Right atrium auricular region (tissue), 2 donors: ENCODE results near the gene TEX264. TPM values are rescaled to one million over a fixed set of nuclear protein-coding genes. Genes with fewer than 3 reads are reported as not detected.
A peak's percentile ranks its signal among the peaks of the same experiment; 100 is the strongest.

Experiments
- DNase-seq: peaks from one replicate; pipeline ENCODE4 v3.0.0-alpha.2; 2019; ENCODE audit warnings: low spot score
- H3K27ac ChIP-seq, 2 donors: fragments of 200-600 bp; sonication (generic); 1 replicate in 1 of 2; 2 replicates in 1 of 2; pipeline ENCODE4 v1.5.1; 2016 to 2019
- H3K27me3 ChIP-seq, 2 donors: fragments of 200-600 bp; sonication (generic); one replicate each; pipeline versions ENCODE4 v1.5.1 to v1.6.0; 2017 to 2019
- H3K36me3 ChIP-seq: fragments of 200-600 bp; sonication (generic); one replicate; pipeline ENCODE4 v1.5.1; 2016
- H3K4me1 ChIP-seq, 2 donors: fragments of 200-600 bp; sonication (generic); one replicate each; pipeline versions ENCODE4 v1.5.1 to v1.6.0; 2017 to 2019
- H3K4me3 ChIP-seq, 2 donors: fragments of 200-600 bp; sonication (generic); 1 replicate in 1 of 2; 2 replicates in 1 of 2; pipeline ENCODE4 v1.5.1; 2017 to 2019; ENCODE audit warnings: mild to moderate bottlenecking in 1 of 2, moderate library complexity in 1 of 2
- H3K9me3 ChIP-seq, 2 donors: fragments of 200-600 bp; sonication (generic); one replicate each; pipeline ENCODE4 v1.5.1; 2019
- total RNA-seq, 2 donors: library from RNA; depleted of rRNA; stranded (reverse); fragments of >200 nt; gene quantifications; one replicate each; pipeline ENCODE4 v1.1.0, GENCODE V29; 2016
- TF ChIP-seq, protein P1 (sequence below), 2 donors: fragments of 200-600 bp; sonication (generic); IDR thresholded peaks; one replicate each; pipeline ENCODE4 v1.5.1; 2019; ENCODE audit warnings: antibody characterized with exemption in 2 of 2

The TEX264 gene
- total RNA-seq, 2 donors from 2014 or later: 55.9 to 62.3 TPM

DNA sequence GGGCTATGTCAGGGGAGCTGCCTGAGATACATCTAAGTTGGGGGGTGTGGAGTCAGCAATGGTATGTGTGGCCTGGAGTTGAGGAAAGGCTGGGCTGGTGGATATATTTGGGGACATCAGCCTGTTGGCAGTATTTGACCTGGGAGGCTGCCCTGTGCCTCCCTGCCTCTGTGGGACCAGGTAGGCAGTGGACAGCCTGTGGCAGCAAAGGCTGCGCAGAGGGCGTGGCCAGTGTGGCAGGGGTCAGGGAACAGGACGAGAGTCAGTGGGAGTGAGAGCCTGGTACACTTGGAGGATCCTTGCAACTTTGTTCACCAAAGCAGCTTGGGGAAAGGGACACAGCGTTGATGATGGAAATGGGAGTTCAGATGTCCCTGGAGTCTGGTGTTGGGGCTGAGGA is 15.0 kb downstream of the TEX264 start:
- TF ChIP-seq, protein P1, sequence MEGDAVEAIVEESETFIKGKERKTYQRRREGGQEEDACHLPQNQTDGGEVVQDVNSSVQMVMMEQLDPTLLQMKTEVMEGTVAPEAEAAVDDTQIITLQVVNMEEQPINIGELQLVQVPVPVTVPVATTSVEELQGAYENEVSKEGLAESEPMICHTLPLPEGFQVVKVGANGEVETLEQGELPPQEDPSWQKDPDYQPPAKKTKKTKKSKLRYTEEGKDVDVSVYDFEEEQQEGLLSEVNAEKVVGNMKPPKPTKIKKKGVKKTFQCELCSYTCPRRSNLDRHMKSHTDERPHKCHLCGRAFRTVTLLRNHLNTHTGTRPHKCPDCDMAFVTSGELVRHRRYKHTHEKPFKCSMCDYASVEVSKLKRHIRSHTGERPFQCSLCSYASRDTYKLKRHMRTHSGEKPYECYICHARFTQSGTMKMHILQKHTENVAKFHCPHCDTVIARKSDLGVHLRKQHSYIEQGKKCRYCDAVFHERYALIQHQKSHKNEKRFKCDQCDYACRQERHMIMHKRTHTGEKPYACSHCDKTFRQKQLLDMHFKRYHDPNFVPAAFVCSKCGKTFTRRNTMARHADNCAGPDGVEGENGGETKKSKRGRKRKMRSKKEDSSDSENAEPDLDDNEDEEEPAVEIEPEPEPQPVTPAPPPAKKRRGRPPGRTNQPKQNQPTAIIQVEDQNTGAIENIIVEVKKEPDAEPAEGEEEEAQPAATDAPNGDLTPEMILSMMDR (IDR thresholded peaks at IDR 0.05): no peak
- no peak for DNase-seq
- H3K27me3 ChIP-seq: no peaks in the 10 kb centered on the region
- peak overlapping the region; percentile 78 to 84 for H3K27ac ChIP-seq
- no peak overlapping the region for H3K4me3 ChIP-seq
- H3K4me1 ChIP-seq: peaks cover 0 to 81% of the 10 kb centered on the region in 2 donors
- H3K36me3 ChIP-seq: peaks cover 13% of the 10 kb centered on the region
- no peaks in the 10 kb centered on the region for H3K9me3 ChIP-seq

DNA sequence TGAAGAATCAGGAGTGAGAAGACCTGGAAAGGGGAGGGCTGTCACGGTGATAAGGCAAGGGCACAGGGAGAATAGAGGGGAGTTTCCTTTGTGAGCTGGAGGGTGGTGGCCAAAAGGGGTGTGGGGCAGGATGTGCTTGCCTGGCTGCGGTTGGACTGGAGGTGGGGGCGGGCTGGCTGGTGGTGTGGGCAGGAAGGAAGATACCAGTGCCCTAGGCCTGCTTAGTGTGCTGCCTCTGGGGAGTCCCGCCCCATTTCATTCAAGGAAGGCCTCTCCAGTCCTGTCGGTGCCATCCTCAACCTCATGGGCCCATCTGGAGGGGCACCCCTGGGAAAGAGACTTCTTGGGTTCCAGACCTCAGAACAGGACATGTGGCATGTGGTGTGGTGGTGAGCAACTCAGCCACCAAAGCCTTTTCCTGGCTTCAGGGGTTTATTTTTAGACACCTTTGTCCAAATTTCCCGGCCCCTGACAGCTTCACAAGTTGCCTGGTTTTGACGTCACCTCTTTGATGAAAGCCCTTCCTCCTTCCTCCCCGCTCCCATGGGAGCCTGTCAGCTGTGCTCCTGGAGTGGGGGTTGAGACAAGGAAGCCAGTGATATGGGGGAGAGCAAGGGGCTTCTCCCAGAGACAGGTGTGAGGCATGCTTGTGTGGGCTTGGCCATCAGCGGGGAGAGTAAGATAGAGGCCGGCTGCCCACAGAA is 15.6 kb downstream of the TEX264 start:
- Histone ChIP-seq H3K9me3 (no peaks in the 10 kb centered on the region), H3K36me3 (peaks cover 13% of the 10 kb centered on the region), H3K27me3 (no peaks in the 10 kb centered on the region), H3K4me1 (peaks cover 0 to 81% of the 10 kb centered on the region in 2 donors), H3K27ac (peak overlapping the region; percentile 78 to 84), H3K4me3 (no peak overlapping the region)
- TF ChIP-seq, protein P1 (IDR thresholded peaks at IDR 0.05): no peak
- DNase-seq: no peak

DNA sequence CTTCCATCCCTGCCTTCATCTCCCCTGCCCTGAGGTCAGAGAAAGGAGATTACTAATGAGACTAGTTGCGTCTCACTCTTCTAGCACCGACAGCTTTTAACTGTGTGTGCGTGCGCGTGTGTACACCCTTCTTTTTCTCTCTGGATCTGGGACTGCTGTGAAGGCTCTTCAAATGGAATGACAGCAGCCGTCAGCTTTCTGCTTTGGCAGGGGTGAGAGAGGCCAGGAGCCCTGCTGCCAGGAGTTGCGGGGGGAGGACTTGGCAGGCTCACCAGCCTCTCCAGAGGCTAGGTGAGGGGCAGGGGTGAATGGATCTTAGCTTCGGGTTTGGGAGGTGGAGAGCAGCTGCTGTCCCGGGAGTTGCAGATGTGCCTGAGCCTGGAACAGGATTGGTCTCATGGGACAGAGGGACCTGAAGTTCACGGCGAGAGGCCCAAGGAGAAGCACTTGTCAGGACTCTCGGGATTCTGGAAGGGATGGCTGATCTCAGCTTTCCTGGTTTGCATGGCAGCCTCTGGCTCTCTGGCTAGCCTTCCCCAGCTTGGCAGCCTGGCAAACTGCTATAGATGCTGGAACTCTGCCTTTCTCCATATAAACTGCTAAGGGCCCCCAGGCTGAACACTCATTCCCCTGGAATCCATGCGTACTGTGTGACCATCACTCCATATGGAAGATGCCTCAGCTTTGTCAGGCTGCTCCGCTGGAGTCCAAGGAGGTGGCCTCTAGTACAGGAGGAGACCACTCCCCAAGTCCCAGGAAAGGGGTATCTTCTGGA is 16.6 kb downstream of the TEX264 start:
- H3K27ac ChIP-seq: peak overlapping the region; percentile 78 to 84
- DNase-seq: no peak
- H3K4me3 ChIP-seq: no peak overlapping the region
- H3K36me3 ChIP-seq: peaks cover 18% of the 10 kb centered on the region
- no peaks in the 10 kb centered on the region for H3K9me3 ChIP-seq
- TF ChIP-seq, protein P1 (IDR thresholded peaks at IDR 0.05): no peak
- H3K4me1 ChIP-seq: peaks cover 0 to 72% of the 10 kb centered on the region in 2 donors
- H3K27me3 ChIP-seq: no peaks in the 10 kb centered on the region

DNA sequence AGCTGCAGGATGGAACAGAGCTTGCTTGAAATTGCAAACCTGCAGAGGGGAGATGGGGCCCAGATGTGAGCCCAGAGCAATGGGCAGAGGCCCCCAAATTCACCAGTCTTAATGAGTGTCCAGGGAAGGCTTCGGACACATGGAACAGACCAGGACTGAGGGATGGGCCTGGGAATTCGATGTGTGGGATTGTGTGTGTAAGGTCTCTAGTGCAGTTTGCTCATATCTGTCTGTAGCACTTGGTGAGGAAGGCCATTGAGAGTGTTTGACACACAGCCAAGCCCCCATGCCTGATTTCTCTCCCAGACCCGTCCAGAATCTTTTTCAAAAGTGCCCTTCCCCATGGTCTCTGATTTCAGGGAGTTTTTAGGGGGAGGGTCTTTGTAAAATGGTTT is 17.2 kb downstream of the TEX264 start:
- Histone ChIP-seq H3K36me3 (peaks cover 24% of the 10 kb centered on the region), H3K4me1 (peaks cover 0 to 66% of the 10 kb centered on the region in 2 donors)

GRCh38 chr3:51691021-51691420 is 20.0 kb downstream of the TEX264 start:
- peaks cover 0 to 38% of the 10 kb centered on the region in 2 donors for H3K4me1 ChIP-seq

More for the DNA sequence above, 17.2 kb downstream of the TEX264 start:
- H3K9me3 ChIP-seq: no peaks in the 10 kb centered on the region
- TF ChIP-seq, protein P1 (IDR thresholded peaks at IDR 0.05): no peak
- no peaks in the 10 kb centered on the region for H3K27me3 ChIP-seq
- no peak overlapping the region for H3K4me3 ChIP-seq
- no peak overlapping the region for H3K27ac ChIP-seq
- no peak for DNase-seq

More at GRCh38 chr3:51691021-51691420, 20.0 kb downstream of the TEX264 start:
- peaks cover 15% of the 10 kb centered on the region for H3K36me3 ChIP-seq
- H3K27me3 ChIP-seq: no peaks in the 10 kb centered on the region
- H3K9me3 ChIP-seq: no peaks in the 10 kb centered on the region
- H3K27ac ChIP-seq: peak overlapping the region in 1 of 2 donors; percentile 20
- TF ChIP-seq, protein P1 (IDR thresholded peaks at IDR 0.05): no peak
- H3K4me3 ChIP-seq: no peak overlapping the region
- DNase-seq: no peak
